Mammary epithelial cell (primary cell): ENCODE data around the gene TSNAX.

Source experiments
- EZH2 ChIP-seq: IDR thresholded peaks from 2 replicates; pipeline ENCODE4 v1.6.1; 2012; ENCODE audit warnings: low read length, inconsistent platforms, borderline replicate concordance
- TF ChIP-seq, protein P1 (sequence below), 2 donors: IDR thresholded peaks in 1 of 2; conservative IDR thresholded peaks in 1 of 2; 2 replicates each; pipeline ENCODE4 v1.5.1; 2011 to 2012; ENCODE audit warnings: inconsistent platforms in 2 of 2, low read length in 2 of 2, mild to moderate bottlenecking in 2 of 2, control low read depth in 1 of 2, low read depth in 1 of 2; ENCODE audit not compliant: insufficient read depth in 1 of 2; ENCODE audit errors: extremely low read depth in 1 of 2

- TF ChIP-seq, protein P1, sequence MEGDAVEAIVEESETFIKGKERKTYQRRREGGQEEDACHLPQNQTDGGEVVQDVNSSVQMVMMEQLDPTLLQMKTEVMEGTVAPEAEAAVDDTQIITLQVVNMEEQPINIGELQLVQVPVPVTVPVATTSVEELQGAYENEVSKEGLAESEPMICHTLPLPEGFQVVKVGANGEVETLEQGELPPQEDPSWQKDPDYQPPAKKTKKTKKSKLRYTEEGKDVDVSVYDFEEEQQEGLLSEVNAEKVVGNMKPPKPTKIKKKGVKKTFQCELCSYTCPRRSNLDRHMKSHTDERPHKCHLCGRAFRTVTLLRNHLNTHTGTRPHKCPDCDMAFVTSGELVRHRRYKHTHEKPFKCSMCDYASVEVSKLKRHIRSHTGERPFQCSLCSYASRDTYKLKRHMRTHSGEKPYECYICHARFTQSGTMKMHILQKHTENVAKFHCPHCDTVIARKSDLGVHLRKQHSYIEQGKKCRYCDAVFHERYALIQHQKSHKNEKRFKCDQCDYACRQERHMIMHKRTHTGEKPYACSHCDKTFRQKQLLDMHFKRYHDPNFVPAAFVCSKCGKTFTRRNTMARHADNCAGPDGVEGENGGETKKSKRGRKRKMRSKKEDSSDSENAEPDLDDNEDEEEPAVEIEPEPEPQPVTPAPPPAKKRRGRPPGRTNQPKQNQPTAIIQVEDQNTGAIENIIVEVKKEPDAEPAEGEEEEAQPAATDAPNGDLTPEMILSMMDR (conservative IDR thresholded peaks at IDR 0.05 in 1 of 2, IDR thresholded peaks at IDR 0.05 in 1 of 2; ENCODE audit: extremely low read depth in 1 of 2, insufficient read depth in 1 of 2, low read depth in 1 of 2, low read length in 2 of 2): no peak
- TF ChIP-seq EZH2: no peak
These were observed 84.1 kb downstream of the TSNAX start for GRCh38 chr1:231612393-231613089.
